ENCODE measurements around the gene JMJD1C.

JMJD1C gene

GRCh38 chr10:63128443-63128842, 337.3 kb downstream of the JMJD1C start:
- intact Hi-C loops (cut with micrococcal nuclease): no loop called here
- H3K27me3 Mint-ChIP-seq: peaks cover 16% of the 10 kb centered on the region
- H3K27ac Mint-ChIP-seq: no peak overlapping the region
- peaks cover 5% of the 10 kb centered on the region for H3K36me3 Mint-ChIP-seq (ENCODE audit: low read depth)
- H3K4me1 Mint-ChIP-seq (ENCODE audit: low read depth): no peaks in the 10 kb centered on the region
- H3K9me3 Mint-ChIP-seq: peaks cover 21% of the 10 kb centered on the region
- H3K4me3 Mint-ChIP-seq: no peak overlapping the region

- no peaks in the 10 kb centered on the region for H3K4me1 Mint-ChIP-seq (ENCODE audit: low read depth)
- intact Hi-C loops (cut with micrococcal nuclease): no loop called here
- H3K36me3 Mint-ChIP-seq (ENCODE audit: low read depth): no peaks in the 10 kb centered on the region
- no peak overlapping the region for H3K27ac Mint-ChIP-seq
- no peak overlapping the region for H3K4me3 Mint-ChIP-seq
- H3K27me3 Mint-ChIP-seq: peaks cover 8% of the 10 kb centered on the region
- H3K9me3 Mint-ChIP-seq: peaks cover under 1% of the 10 kb centered on the region
These were observed 340.3 kb downstream of the JMJD1C start for GRCh38 chr10:63125459-63125858.

- no peaks in the 10 kb centered on the region for H3K4me1 Mint-ChIP-seq (ENCODE audit: low read depth)
- H3K36me3 Mint-ChIP-seq (ENCODE audit: low read depth): no peaks in the 10 kb centered on the region
- no peak overlapping the region for H3K4me3 Mint-ChIP-seq
- H3K27me3 Mint-ChIP-seq: peaks cover 3% of the 10 kb centered on the region
- no peak overlapping the region for H3K27ac Mint-ChIP-seq
- H3K9me3 Mint-ChIP-seq: no peaks in the 10 kb centered on the region
- intact Hi-C loops (cut with micrococcal nuclease): no loop called here
These were observed 341.9 kb downstream of the JMJD1C start for GRCh38 chr10:63123727-63124362.

- no peaks in the 10 kb centered on the region for H3K4me1 Mint-ChIP-seq (ENCODE audit: low read depth)
- no peaks in the 10 kb centered on the region for H3K27me3 Mint-ChIP-seq
- no peak overlapping the region for H3K27ac Mint-ChIP-seq
- intact Hi-C loops (cut with micrococcal nuclease): no loop called here
- H3K9me3 Mint-ChIP-seq: no peaks in the 10 kb centered on the region
- H3K36me3 Mint-ChIP-seq (ENCODE audit: low read depth): no peaks in the 10 kb centered on the region
- no peak overlapping the region for H3K4me3 Mint-ChIP-seq
These were observed 345.2 kb downstream of the JMJD1C start for GRCh38 chr10:63120554-63120953.

GRCh38 chr10:63119041-63119440, 346.7 kb downstream of the JMJD1C start:
- Mint-ChIP-seq H3K4me3 (no peak overlapping the region), H3K27ac (no peak overlapping the region), H3K36me3 (ENCODE audit: low read depth) (no peaks in the 10 kb centered on the region), H3K4me1 (ENCODE audit: low read depth) (peaks cover 1% of the 10 kb centered on the region), H3K9me3 (no peaks in the 10 kb centered on the region), H3K27me3 (no peaks in the 10 kb centered on the region)
- intact Hi-C loops (cut with micrococcal nuclease): no loop called here

Measured in dendritic cell treated with granulocyte-macrophage colony-stimulating factor and Interleukin-4, amounts not matched to agents 40 ng/mL and 50 ng/mL, for 4 days (primary cell).